HUDEP-2 (cell line): ENCODE data around the gene BAG1.

Experiments used
- DNase-seq, 76 experiments: peaks; one replicate each; lab custom pipeline; 2025; ENCODE audit not compliant: unreplicated experiment in 76 of 76; lab: John Stamatoyannopoulos, UW

The BAG1 gene

DNA sequence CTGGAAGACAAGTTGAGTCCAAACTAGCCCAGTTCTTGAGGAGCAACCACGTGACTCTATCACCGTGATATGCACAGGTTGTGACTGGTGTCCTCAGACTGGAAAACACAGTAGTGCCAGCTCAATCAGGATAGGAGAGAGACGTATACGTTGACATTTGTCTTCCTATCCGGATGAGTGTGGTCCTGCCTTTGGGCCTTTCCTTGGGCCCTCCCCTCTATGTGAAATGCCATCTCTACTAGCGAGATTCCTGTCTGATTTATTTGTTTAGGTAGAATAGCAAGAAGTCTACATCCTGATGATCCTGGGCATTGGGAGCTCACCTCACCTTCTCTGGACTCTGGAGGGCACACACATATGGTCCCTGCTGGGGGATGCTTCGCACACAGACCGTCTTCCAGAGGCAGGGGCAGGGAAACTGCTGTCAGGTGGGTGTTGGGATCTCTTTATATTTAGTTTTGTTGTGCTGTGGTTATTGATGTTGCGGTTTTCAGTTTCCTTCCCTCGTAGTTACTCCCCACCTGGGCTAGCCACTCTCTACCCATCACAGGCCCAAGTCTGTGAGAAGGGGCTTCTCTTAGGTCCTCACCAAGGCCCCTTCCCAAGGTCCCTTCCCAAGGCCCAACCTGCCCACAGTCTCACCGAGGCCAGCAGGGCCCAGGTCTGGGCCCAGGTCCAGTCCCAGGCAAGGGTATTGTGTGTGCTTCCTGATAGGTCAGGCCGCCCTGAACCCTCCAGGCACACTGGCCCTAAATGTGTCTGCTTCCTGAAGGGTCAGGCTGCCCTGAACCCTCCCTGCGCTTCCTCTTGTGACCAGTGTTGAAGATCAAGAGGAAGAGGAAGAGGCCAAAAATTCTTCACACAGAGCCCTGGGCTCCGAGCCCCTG lies 43.6 kb downstream of the BAG1 start:
- no peak for DNase-seq

DNA sequence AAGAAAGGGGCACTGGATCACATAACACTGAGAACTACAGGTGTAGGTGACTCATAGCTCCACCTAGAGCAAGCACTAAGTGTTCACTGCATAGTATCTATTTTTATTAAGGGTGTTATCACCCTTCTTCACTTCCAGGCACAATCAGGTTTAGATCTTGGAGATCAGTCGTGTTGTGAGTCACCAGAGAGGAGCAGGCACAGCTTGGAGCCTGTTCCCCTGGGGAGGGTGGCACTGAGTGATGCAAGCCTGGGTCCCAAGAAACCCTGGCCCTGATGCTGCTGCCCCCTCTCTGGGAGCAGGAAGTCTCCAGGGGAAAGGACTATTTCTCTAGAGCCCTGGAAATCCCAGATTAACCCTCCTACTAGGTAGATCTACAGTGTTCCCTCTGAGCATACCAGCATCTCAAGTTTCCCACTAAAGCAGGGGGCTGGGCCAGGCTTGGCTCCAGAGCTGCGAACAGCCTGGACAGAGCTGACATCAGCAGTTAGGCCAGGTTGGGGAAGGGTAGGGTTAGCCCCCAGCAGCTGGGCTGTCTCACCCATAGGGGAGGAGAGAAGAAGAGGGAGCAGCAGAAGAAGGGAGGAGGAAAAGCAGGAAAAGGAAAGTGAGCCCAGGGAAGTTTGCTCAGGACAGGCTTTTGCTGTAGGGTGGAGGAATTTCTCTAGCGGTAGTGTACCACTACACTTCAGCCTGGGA lies 52.7 kb downstream of the BAG1 start:
- no peak for DNase-seq

DNA sequence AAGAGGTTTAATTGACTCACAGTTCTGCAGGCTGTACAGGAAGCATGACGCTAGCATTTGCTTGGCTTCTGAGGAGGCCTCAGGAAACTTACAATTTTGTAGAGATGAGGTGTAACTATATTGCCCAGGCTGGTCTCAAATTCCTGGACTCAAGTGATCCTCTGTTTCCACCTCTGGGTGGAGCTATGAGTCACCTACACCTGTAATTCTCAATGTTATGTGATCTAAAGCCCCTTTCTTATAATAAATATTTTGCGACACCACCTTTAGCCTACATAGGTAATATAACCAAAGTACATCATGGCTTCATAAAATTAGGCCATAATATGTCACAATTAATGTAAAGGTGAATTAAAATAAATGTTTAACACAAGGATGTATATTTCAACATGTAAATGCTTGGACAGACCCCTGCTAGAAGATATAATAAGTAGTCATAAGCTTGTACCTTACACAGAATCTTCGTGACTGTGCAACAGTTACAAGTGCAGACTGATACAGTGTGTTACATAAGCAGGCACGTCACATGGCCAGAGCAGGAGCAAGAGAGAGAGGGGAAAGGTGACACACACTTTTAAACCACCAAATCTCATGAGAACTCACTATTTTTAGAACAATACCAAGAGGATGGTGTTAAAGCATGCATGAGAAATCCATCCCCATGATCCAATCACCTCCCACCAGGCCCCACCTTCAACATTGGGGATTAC lies 54.3 kb downstream of the BAG1 start:
- DNase-seq = no peak

DNA sequence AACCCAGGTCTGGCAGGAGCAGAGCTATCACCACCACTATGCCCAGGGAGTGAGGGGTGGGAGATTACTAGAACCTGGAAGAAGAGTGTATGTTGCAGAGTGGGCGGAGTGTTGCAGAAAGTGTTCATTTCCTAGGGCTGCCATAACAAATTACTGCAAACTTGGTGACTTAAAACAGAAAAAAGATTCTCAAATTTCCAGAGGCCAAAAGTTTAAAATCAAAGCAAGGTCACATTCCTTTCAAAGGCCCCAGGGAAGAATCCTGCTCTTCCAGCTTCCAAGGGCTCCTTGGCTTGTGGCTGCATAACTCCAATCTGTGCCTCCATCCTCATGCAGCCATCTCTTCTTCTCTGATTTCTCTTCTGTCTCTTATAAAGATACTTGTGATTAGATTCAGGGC lies 55.1 kb downstream of the BAG1 start:
- no peak for DNase-seq

DNA sequence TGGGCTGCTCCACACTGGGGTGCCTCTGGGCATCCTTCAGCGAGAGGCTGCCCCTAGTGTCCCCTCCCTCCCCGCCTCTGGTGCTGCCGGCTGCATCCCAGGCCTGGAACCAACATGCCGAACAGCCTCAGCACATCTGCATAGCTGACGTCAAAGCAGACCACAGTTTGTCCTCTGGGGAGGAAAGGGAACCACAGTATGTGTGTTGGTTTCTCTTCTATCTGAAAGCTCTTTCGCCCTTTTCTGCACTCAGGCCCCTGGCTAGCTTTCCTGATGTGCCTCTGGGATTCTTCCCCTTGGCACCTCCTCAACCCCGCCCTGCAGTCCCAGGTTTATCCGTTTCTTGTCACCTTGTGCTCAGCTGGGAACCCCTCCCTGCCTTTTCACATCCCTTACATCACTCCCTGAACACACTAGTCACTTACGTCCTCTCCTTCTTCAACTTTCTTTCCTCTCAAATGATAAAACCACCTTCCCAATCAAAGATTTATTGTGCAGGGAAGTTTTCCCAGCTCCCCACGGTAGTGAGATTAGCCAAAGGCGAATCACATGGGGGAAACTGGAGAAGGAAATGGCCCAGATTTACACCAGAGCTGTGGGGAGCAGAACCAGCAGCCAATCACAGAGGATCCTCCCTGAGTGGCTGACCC lies 61.8 kb downstream of the BAG1 start:
- DNase-seq = no peak
